HEK293 (cell line): ENCODE results near the gene MYBBP1A.

ENCODE experiments used
- CTCF ChIP-seq: fragments of 450-650 bp; formaldehyde crosslinking; IDR thresholded peaks from 2 replicates; pipeline ENCODE4 v1.5.1; 2016; ENCODE audit warnings: missing biosample characterization, missing genetic modification characterization
- TF ChIP-seq, protein P1 (sequence below): fragments of 450-650 bp; formaldehyde crosslinking; IDR thresholded peaks from 2 replicates; pipeline ENCODE4 v1.5.1; 2016; ENCODE audit warnings: missing biosample characterization, missing genetic modification characterization, low read depth

GRCh38 chr17:4492721-4493561, 62.2 kb downstream of the MYBBP1A start:
- TF ChIP-seq, protein P1, sequence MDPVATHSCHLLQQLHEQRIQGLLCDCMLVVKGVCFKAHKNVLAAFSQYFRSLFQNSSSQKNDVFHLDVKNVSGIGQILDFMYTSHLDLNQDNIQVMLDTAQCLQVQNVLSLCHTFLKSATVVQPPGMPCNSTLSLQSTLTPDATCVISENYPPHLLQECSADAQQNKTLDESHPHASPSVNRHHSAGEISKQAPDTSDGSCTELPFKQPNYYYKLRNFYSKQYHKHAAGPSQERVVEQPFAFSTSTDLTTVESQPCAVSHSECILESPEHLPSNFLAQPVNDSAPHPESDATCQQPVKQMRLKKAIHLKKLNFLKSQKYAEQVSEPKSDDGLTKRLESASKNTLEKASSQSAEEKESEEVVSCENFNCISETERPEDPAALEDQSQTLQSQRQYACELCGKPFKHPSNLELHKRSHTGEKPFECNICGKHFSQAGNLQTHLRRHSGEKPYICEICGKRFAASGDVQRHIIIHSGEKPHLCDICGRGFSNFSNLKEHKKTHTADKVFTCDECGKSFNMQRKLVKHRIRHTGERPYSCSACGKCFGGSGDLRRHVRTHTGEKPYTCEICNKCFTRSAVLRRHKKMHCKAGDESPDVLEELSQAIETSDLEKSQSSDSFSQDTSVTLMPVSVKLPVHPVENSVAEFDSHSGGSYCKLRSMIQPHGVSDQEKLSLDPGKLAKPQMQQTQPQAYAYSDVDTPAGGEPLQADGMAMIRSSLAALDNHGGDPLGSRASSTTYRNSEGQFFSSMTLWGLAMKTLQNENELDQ (tag by site-specific recombination), result no peak
- no peak for TF ChIP-seq CTCF (tag by site-specific recombination)
